GM12878 (cell line): ENCODE data around the gene UBXN4. TPM values are rescaled to one million over a fixed set of nuclear protein-coding genes. Genes with fewer than 3 reads are reported as not detected.

ENCODE experiments used
- BACH1 ChIP-seq: fragments of 450-650 bp; IDR thresholded peaks from 2 replicates; pipeline ENCODE4 v1.6.1; 2017; ENCODE audit warnings: mild to moderate bottlenecking, borderline replicate concordance
- BCL3 ChIP-seq: IDR thresholded peaks from 2 replicates; pipeline ENCODE4 v1.6.1; 2011; ENCODE audit warnings: borderline replicate concordance, low read depth, mild to moderate bottlenecking, moderate library complexity, low read length; ENCODE audit not compliant: insufficient read depth, poor library complexity, severe bottlenecking
- BCLAF1 ChIP-seq: fragments of 450-650 bp; IDR thresholded peaks from 2 replicates; pipeline ENCODE4 v1.6.1; 2017; ENCODE audit warnings: antibody characterized with exemption, mild to moderate bottlenecking, moderate library complexity
- BMI1 ChIP-seq: fragments of 450-650 bp; IDR thresholded peaks from 2 replicates; pipeline ENCODE4 v1.6.1; 2016; ENCODE audit warnings: mild to moderate bottlenecking, moderate library complexity, borderline replicate concordance
- CBX3 ChIP-seq: fragments of 200-600 bp; sonication (generic); IDR thresholded peaks from 2 replicates; pipeline ENCODE4 v1.6.1; 2016; ENCODE audit warnings: low read depth, borderline replicate concordance
- EP300 ChIP-seq, 2 experiments: fragments of 150-350 bp in 1 of 2; IDR thresholded peaks; 2 replicates each; pipeline ENCODE4 v1.6.1; 2011 to 2012; ENCODE audit warnings: low read depth in 2 of 2, low read length in 2 of 2, borderline replicate concordance in 1 of 2, improper control_type of control experiment in 1 of 2, inconsistent platforms in 1 of 2; ENCODE audit not compliant: control insufficient read depth in 1 of 2
- GATAD2B ChIP-seq: fragments of 450-650 bp; conservative IDR thresholded peaks from 2 replicates; pipeline ENCODE4 v1.6.1; 2017; ENCODE audit warnings: low read depth, mild to moderate bottlenecking, moderate library complexity
- HSF1 ChIP-seq: fragments of 150-350 bp; IDR thresholded peaks from 2 replicates; pipeline ENCODE4 v1.6.1; 2014; ENCODE audit warnings: mild to moderate bottlenecking, low read depth, low read length
- IKZF2 ChIP-seq, 2 experiments: fragments of 450-650 bp; IDR thresholded peaks; 2 replicates each; pipeline ENCODE4 v1.6.1; 2017; ENCODE audit warnings: mild to moderate bottlenecking in 2 of 2, moderate library complexity in 2 of 2
- LARP7 ChIP-seq: fragments of 450-650 bp; IDR thresholded peaks from 2 replicates; pipeline ENCODE4 v1.6.1; 2017; ENCODE audit warnings: mild to moderate bottlenecking
- NRF1 ChIP-seq: conservative IDR thresholded peaks from 2 replicates; pipeline ENCODE4 v1.6.1; 2011; ENCODE audit warnings: mild to moderate bottlenecking, low read depth, low read length, improper control_type of control experiment
- RAD21 ChIP-seq: IDR thresholded peaks from 2 replicates; pipeline ENCODE4 v1.6.1; 2011; ENCODE audit warnings: mild to moderate bottlenecking, low read depth, low read length, moderate library complexity; ENCODE audit not compliant: insufficient read depth
- SMARCA5 ChIP-seq: fragments of 450-650 bp; IDR thresholded peaks from 2 replicates; pipeline ENCODE4 v1.6.1; 2017; ENCODE audit warnings: mild to moderate bottlenecking
- SPI1 ChIP-seq: IDR thresholded peaks from 2 replicates; pipeline ENCODE4 v1.6.1; 2011; ENCODE audit warnings: low read depth, mild to moderate bottlenecking, low read length, moderate library complexity, borderline replicate concordance; ENCODE audit not compliant: insufficient read depth
- SREBF2 ChIP-seq: IDR thresholded peaks from 2 replicates; pipeline ENCODE4 v1.6.1; 2012; ENCODE audit warnings: mild to moderate bottlenecking, low read length
- STAT3 ChIP-seq: IDR thresholded peaks from 2 replicates; pipeline ENCODE4 v1.6.1; 2011; ENCODE audit warnings: low read depth, low read length, improper control_type of control experiment
- USF1 ChIP-seq: IDR thresholded peaks from 2 replicates; pipeline ENCODE4 v1.6.1; 2011; ENCODE audit warnings: borderline replicate concordance, low read depth, mild to moderate bottlenecking, moderate library complexity, mixed read lengths, low read length; ENCODE audit not compliant: insufficient read depth; ENCODE audit errors: extremely low read length
- YY1 ChIP-seq: IDR thresholded peaks from 2 replicates; pipeline ENCODE4 v1.6.1; 2011; ENCODE audit warnings: low read depth, mild to moderate bottlenecking, low read length
- ZBED1 ChIP-seq: IDR thresholded peaks from 2 replicates; pipeline ENCODE4 v1.6.1; 2016; ENCODE audit warnings: borderline replicate concordance
- ZBTB33 ChIP-seq: fragments of 450-650 bp; IDR thresholded peaks from 2 replicates; pipeline ENCODE4 v1.6.1; 2017; ENCODE audit warnings: mild to moderate bottlenecking
- polyA plus RNA-seq, 11 experiments: library from polyadenylated mRNA; depleted of rRNA in 4 of 11; unstranded in 6 of 11; stranded (reverse) in 5 of 11; fragments of >200 nt; fragmentation: Nextera tagmentation in 4 of 11; fragmentation: Illumina TruSeq in 1 of 11; extraction: Ambion mirVana in 4 of 11; extraction: Trizol in 1 of 11; gene quantifications; 1 replicate in 1 of 11; 2 replicates in 10 of 11; pipeline versions ENCODE4 v1.2.1 to v1.2.3, GENCODE V29; 2011 to 2016; ENCODE audit warnings: inconsistent platforms in 2 of 11, missing spikeins in 2 of 11, low read depth in 1 of 11
- total RNA-seq, 4 experiments: library from RNA; depleted of rRNA in 3 of 4; stranded (reverse); fragments of >200 nt in 3 of 4; fragmentation: Illumina TruSeq in 1 of 4; extraction: Trizol in 1 of 4; gene quantifications; 2 replicates each; pipeline versions ENCODE4 v1.2.1 to v1.2.3, GENCODE V29; 2013 to 2021

UBXN4 gene
- total and polyA plus RNA-seq, 10 of the 15 experiments (the other 5 are each of a cell fraction or from before 2014, with no cell fraction given) = 52.6 to 133 (median 71.9) TPM

- peak; percentile 88 for TF ChIP-seq SMARCA5
- no peak for TF ChIP-seq BMI1
- peak; percentile 86 for TF ChIP-seq LARP7
- no peak for TF ChIP-seq BCL3
- no peak for TF ChIP-seq SREBF2
- TF ChIP-seq ZBTB33 = no peak
- TF ChIP-seq ZBED1 = peak; percentile 76; the same call in 1 of the 2 replicates
- TF ChIP-seq BACH1 = peak; percentile 97
- no peak for TF ChIP-seq RAD21
- TF ChIP-seq YY1 = peak; percentile 94
- no peak for TF ChIP-seq USF1
- 0 out of 2 replicates have a peak, but pooled peaks have one; percentile 4 for TF ChIP-seq SPI1
- peak; percentile 39; the same call in 1 of the 2 replicates for TF ChIP-seq NRF1
- TF ChIP-seq STAT3 = no peak
- no peak for TF ChIP-seq HSF1
- TF ChIP-seq IKZF2 (IDR thresholded peaks at IDR 0.05) = no peak
- TF ChIP-seq CBX3 = no peak
- 0 out of 2 replicates have a peak, but pooled peaks have one; percentile 56 for TF ChIP-seq GATAD2B
- TF ChIP-seq BCLAF1 = no peak
- no peak for TF ChIP-seq EP300 (IDR thresholded peaks at IDR 0.05; ENCODE audit: borderline replicate concordance in 1 of 2, control insufficient read depth in 1 of 2, low read depth in 2 of 2, low read length in 2 of 2)
These were observed at the start of gene UBXN4 (continued) for GRCh38 chr2:135741395-135742324.
